GM21529 (cell line): ENCODE results near the gene TAF9.
"Not testable (repeated sequence)": the region's sequence is repeated elsewhere in the genome, so short reads cannot be mapped to it uniquely, and the experiment has no call there.

ENCODE experiments used
- ATAC-seq: cut with Tn5 transposase; IDR thresholded peaks from one replicate; pipeline ENCODE4 v1.9.1; 2021; ENCODE audit not compliant: unreplicated experiment

Gene TAF9, protein sequence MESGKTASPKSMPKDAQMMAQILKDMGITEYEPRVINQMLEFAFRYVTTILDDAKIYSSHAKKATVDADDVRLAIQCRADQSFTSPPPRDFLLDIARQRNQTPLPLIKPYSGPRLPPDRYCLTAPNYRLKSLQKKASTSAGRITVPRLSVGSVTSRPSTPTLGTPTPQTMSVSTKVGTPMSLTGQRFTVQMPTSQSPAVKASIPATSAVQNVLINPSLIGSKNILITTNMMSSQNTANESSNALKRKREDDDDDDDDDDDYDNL

DNA sequence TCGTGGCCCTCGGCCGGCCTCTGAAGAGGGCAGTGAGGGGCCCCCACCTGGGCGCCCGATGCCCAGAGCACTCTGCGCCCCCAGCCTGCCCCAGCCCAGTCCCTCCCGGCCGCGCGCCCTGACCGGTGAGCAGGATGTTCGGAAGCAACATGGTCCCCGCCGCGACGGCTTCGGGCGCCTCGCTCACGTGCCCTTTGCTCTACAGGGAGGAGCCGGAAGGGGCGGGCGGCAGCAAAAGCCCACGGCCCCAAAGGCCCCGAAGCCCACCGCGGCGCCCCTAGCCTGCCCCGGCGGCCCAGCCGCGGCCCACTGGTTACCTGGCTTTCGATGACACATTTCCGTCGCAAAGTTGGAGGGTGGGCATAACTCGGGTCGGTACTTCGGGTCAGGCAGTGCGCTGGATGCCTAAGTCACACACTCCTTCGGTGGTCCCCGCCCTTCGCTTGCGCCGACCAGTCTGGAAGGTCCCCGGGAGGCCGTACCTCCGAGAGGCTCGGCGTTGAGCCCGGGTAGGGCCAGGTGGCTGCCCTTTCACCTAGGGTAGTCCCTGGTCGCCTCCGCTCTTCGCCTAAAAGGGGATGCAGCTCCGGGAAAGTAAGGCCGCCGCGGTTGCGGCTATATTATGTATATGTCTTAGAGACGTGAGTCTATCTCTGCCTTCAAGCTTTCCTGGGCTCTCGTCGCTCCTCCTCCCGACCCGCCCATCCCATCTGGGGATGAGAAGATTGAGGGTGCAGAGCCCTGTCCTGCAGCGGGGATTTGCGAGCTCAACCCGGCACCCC is at the start of gene TAF9, which contains the start of the genes AK6 and RAD17:
TSS of gene TAF9 (minus strand) at position 181 of the 782 bp plus-strand sequence. CDS start 3,783 bp downstream, outside the sequence.
TSS of gene AK6 (minus strand) at position 181 of the 782 bp plus-strand sequence. CDS start at position 151, 30 bp downstream.
TSS of gene RAD17 (plus strand) at position 479 of the 782 bp plus-strand sequence. CDS start 2,391 bp downstream, outside the sequence.
- peak; percentile 92 for ATAC-seq

DNA sequence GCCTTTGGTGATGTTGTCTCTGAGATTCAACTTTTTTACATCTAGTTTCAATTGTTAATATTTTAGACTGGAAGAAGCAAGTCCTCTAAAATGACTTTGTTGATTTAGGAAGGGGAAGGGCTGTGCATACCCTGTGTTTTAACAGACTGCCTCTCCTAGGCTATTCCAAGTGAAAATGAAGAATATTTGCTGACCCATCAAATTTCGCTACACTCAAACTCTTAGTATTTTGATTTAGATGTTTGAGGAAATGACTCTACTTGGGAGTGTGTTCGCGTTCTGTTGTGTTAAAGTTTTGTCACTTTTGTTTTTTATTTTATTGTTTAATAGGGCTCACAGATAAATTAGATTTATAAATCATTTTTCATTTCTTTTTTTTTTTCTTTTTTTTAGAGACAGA is 49.2 kb upstream of the TAF9 start:
- no peak for ATAC-seq

DNA sequence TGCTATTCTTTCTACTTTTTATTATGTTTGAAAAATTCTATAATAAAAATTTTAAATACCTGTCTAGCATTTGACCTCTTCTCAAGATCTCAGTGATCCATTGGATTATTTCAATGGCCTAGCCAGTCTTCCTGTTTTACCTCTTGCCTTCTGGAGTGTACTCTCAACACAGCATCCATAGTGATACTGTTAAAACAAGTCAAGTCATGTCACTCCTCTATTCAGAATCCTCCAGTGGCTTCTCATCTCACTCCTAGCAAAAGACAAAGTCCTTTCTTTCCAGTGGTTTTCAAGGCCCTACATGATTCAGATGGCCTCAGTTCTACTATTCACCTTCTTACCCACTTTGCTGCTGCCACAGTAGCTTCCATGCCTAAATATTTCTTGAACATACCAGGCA is 47.4 kb upstream of the TAF9 start:
- no peak for ATAC-seq

DNA sequence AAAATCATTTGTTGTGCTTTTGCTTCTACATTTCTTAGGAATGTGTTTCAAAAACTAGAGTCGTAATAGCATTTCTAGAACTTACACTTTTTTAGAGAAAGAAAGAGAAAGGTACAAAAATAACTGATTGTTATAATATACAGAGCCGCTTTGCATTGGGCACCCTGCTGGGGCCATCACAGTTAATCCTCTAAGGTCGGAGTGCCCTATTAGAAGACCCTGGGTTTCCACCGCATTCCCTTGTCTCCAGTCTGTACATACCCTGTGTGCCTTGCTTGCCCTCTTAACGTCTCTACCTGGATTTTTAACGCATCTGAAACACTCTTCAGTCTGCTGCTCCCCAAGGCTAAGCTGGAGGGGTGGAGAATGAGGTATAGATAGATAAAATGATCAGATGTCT is 46.9 kb upstream of the TAF9 start:
- no peak for ATAC-seq

DNA sequence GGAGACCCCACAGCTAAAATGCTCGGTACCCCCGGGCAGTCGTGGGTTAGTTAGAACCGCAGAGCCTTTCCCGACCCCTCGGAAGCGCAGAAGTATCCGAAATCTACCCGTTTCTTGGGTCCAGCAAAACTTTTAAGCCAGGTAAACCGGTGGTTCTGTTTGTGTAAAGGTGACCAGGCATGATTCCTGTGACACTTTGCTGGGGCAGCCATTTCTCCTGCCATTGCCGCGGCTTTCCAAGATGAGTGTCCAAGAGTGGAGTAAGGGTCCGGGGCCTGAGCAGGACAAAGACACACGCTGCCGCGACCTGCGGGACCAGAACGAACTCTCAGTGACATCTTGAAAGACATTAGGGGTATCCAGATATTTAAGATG is 46.3 kb upstream of the TAF9 start:
- no peak for ATAC-seq

DNA sequence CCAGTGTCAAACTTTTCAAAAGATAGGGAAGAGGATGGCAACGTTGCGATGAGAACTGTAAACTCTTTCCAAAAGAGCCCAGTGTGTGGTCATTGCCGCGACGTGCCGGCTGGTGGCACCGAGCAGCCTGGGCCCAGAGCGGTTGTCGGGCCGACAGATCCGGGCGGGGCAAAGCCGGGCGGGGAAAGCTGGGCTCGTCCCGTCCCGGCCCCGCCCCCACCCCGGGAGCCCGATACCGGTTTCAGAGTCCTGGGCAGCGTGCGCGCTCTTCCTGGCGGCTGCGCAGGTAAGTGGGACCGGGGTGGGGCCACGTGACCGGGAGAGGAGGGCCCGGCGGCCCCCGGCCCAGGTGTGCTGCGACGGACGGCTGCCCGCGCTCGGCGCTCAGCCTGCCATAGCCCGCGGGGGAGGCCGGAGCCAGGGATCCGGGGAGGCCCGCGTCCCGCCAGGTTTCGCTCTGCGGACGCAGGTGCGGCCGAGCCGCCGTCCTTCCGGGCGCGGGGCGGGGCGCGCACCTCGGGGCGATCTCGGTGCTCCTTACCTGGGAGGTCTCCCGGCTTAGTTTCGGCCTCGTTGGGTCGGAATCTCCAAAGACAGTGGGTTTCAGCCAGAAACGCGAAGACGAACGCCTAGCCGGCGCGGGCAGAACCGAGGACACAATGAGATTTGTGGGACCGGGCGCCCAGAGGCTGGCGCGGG is 45.7 kb upstream of the TAF9 start, which contains the start of gene MARVELD2:
TSS of gene MARVELD2 (plus strand) at position 232 of the 699 bp plus-strand sequence. CDS start 4,270 bp downstream, outside the sequence.
- ATAC-seq, result peak; percentile 71

DNA sequence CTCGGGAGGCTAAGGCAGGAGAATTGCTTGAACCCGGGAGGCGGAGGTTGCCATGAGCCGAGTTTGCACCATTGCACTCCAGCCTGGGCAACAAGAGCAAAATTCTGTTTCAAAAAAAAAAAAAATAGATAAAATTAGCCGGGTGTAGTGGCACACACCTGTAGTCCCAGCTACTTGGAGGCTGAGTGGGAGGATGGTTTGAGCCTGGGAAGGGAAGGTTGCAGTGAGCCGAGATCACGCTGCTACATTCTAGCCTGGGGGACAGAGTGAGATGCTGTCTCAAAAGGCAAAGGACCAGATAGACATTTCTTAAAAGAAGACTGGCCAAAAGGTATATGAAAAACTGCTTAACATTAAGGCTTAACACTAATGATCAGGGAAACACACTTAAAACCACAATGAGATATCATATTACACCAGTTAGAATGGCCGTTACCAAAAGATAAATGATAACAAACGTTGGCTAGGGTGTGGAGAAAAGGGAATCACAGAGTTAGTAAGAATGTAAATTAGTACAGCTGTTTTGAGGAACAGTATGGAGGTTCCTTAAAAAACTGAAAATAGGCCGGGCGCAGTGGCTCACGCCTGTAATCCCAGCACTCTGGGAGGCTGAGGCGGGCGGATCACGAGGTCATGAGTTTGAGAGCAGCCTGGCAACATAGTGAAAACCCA is 35.5 kb upstream of the TAF9 start:
- no peak for ATAC-seq

DNA sequence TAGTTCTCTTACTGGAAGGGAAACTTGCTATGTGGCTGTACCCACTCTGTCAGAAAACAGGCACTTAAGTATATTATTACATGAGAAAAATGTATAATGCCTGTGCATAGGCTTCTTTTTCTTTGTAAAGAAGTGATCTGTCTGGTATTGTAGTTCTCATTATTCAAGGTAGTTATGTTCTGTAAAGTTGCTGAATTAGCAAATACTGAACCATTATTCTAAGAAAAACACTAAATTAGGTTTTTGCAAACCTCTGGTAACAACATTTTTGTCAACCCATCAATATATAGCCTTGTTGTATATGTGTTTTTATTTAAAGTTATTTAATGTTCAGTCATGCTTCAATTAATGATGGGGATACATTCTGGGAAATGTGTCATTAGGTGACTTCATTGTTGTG is 9.1 kb upstream of the TAF9 start:
- ATAC-seq, result no peak

DNA sequence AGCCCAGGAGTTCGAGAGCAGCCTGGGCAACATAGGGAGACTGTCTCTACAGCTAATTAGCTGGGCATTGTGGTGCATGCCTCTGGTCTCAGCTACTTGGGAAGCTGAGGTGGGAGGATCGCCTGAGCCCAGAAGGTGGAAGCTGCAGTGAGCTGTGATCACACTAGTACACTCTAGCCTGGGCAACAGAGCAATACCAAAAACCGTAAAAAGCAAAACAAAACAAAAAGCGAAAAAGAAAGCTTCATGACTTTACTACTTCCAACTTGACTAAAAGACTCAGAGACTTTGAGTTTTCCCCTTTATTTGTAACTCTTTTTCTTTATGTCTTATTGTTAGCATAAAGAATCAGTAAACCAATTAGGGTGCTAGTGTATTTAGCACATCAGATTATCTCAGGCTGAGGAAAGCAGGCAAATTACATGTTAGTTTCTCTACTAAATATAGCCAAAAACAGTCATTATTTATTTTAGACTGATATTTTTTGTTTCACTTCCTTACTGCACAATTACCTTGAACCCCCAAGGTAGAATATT is 5.7 kb upstream of the TAF9 start:
- ATAC-seq, result peak; percentile 73

DNA sequence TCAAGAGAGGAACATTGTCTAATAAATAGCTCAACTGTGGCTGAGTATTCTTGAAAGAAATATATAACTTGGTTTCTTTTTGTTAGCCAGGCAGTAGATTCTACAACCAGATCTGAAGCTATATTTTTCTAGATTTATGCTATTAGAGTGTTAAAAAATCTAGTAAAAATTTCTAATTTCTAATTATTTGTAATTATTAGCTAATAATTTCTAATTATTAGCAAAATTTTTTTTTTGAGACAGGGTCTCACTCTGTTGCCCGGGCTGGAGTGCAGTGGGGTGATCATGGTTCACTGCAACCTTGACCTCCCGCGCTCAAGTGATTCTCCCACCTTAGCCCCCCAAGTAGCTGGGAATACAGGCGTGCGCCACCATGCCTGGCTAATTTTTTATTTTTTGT is 3.1 kb upstream of the TAF9 start:
- no peak for ATAC-seq

DNA sequence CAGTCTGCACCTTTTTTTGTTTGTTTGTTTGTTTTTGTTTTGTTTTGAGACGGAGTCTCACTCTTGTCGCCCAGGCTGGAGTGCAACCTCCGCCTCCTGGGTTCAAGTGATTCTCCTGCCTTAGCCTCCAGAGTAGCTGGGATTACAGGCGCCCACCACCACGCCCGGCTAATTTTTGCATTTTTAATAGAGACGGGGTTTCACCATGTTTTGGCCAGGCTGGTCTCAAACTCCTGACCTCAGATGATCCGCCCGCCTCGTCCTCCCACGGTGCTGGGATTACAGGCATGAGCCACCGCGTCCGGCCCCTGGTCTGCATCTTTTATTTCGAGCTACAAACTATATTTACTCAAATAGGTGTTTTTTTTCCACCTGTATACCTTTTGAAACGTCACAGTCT is 1.0 kb upstream of the TAF9 start:
- ATAC-seq, result not testable (repeated sequence)

DNA sequence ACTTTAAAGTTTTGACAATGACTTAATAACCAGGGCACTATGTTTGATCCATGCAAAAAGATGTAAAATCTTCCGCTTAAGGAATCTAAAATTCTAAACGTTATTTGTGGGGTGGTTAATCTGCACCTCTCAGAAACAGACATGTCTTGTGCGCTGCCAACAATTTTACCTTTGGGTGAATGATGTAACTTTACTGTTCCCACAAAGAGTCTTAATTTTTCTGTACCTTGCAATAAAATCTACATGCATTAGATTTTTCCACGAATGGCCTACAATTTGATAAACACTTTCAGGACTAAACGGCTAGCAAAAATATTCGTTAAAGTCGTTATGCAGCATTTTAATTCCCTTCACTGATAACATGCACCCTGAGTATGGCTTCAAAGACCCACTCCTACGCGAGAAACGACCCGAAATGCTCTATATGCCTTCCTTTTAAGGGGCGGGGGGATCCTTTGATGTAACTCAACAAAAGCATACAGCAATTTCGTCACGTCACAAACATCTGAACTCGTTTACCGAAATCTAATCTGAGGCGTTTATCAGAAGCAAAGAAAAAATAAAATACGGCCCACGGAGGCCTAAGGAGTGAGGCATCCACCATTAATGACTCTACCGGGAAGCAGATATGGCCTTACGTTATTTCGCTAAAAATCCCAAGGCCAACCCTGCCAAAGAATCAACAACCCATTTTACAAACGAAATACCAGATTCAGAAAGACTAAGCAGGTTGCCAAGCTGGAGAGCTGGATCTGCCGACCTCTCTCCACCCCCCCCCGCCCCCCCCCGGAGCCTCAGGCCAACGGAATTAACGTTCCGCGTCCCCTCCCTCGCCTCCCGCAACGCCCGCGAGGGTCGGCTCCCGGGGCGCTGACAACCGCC is 621 bp downstream of the TAF9 start:
- peak; percentile 25 for ATAC-seq

DNA sequence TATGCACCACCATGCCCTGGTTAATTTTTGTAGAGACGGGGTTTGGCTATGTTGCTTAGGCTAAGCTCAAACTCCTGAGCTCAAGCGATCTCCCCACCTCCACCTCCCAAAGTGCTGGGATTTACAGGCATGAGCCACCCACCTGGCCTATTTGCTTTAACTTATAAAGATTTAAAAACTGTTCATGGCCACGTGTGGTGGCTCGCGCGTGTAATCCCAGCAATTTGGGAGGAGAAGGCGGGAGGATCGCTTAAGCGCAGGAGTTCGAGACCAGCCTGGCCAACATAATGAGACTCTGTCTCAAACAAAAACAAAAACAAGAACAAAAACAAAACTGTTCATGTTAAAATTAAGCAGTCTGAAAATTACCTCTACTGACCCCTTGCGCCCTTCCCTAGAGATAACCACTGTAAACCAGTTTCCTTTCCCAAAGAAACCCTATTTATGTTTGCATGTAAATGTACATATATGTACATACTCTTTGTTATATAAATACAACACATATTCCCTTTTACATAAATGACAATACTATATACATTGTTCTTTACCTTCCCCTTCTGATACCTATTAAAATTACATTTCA is 1.5 kb downstream of the TAF9 start:
- ATAC-seq, result no peak

DNA sequence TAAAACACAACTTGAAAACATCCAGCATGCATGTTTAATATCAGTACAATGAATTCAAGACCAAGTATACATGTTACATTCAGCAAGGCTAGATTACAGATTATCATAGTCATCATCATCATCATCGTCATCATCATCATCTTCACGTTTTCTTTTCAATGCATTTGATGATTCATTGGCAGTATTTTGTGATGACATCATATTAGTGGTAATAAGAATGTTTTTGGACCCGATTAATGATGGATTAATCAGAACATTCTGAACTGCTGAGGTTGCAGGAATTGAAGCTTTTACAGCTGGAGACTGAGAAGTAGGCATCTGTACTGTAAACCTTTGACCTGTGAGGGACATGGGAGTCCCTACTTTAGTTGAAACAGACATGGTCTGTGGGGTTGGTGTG is 4.5 kb downstream of the TAF9 start:
- ATAC-seq, result no peak

DNA sequence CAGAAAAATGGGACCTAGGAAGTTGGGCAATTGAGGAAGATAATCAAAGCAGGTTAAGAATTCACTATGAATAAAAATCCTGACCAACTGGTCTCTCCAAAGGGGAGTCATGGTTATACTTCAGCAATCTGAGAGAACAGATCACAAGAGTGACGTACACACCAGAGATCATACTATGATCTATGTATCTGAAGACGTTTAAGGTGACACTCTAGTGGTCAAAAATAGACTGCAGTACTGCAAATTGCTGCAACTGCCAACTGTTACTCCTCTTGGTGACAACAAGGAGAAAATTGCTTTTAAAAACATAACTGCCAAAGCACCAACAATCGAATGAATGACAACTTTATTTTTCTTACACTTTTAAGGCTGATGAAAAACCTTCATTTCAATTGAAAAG is 4.9 kb downstream of the TAF9 start:
- no peak for ATAC-seq

DNA sequence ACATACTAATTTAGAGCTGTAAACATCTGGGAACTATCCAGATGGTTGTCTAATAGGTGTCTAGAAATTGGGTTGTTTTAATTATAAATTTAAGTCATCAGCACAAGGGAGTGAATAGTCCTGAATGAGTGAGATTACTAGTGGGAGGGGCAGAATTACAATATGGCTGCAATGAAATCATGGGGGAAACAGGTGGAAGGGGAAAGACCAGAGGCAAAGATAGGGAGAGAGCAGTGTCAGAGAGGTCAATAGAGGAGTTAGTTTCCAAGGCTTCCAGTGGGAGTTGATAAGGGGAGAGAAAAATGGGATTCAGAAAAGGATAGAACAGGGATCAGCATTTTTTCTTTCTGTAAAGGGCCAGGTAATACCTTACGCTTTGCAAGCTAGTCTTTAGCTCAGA is 8.9 kb downstream of the TAF9 start:
- ATAC-seq, result no peak

DNA sequence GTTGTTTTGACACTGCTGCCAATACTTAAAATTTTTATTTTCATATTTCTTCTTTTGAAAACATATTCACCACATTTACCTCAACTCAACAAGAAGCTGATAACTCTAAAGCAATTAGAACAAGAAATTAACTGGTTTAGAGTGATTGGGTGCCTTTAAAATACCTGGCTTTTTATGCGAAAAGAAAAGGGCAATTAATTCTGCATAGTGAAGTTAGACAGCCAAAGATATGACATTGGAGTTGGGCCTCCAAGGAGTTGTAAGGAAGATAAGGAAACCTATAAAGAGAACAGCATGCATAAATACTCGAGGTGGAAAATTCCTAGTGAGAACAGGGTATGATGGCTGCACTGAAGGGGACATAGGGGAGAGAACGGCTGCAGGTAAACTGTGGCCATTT is 9.6 kb downstream of the TAF9 start:
- ATAC-seq, result no peak

DNA sequence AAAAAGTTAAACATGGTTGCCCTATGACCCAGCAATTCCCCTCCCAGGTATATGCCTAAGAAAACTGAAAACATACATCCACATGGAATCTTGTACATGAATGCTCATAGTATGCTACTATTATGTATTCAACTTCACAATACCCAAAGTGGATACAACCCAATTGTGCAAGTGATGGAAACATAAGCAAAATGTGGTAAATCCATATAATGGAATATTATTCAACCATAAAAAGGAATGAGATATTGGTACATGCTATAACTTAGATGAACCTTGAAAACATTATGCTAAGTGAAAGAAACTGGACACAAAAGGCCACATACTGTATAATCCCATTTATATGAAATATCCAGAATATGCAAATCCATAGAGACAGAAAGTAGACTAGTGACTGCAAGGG is 18.7 kb downstream of the TAF9 start:
- no peak for ATAC-seq

DNA sequence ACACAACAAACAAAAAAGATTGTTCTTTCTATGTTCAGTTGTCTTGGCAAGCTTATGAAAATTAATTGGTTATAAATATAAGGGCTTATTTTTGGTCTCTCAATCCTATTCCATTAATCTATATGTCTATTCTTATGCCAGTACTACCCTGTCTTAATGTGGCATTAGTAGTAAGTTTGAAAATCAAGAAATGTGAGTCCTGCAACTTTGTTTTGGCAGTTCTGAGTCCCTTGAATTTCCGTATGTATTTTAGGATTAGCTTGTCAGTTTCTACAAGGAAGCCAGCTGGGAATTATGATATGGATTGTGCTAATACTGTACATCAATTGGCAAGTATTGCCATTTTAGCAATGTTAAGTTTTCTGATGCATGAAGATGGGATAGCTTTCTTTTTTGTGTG is 26.2 kb downstream of the TAF9 start:
- no peak for ATAC-seq
